Measurements from ENCODE around the gene BATF.

The BATF gene

DNA sequence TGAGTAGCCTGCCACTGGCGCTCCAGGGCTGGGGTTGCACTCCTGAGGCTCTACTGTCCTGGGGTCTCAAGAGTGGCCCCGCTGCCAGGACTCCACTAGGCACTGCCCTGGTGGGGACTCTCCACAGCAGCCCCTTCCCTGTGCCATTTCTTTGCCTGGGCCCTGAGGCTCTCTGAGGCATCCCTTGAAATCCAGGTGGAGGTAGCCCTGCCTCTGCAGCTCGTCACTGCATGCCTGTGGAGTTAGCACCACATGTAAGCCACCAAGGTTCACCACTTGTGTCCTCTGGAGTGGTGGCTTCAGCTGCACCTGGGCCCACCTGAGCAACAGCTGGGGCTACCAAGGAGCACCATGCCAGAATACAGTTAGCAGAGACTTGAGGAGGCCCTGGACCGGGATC lies 39.9 kb upstream of the BATF start:
- DNase-seq (ENCODE audit: extremely low read depth, insufficient read length), result no peak
- Histone ChIP-seq H3K27me3 (replicated peaks; ENCODE audit: control insufficient read depth, insufficient read depth, low read length) (no peaks in the 10 kb centered on the region), H3K4me3 (replicated peaks; ENCODE audit: low read depth, low read length) (no peak overlapping the region), H3K36me3 (ENCODE audit: control insufficient read depth, insufficient read depth, low read length) (no peaks in the 10 kb centered on the region)
- TF ChIP-seq, protein P1, sequence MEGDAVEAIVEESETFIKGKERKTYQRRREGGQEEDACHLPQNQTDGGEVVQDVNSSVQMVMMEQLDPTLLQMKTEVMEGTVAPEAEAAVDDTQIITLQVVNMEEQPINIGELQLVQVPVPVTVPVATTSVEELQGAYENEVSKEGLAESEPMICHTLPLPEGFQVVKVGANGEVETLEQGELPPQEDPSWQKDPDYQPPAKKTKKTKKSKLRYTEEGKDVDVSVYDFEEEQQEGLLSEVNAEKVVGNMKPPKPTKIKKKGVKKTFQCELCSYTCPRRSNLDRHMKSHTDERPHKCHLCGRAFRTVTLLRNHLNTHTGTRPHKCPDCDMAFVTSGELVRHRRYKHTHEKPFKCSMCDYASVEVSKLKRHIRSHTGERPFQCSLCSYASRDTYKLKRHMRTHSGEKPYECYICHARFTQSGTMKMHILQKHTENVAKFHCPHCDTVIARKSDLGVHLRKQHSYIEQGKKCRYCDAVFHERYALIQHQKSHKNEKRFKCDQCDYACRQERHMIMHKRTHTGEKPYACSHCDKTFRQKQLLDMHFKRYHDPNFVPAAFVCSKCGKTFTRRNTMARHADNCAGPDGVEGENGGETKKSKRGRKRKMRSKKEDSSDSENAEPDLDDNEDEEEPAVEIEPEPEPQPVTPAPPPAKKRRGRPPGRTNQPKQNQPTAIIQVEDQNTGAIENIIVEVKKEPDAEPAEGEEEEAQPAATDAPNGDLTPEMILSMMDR (IDR thresholded peaks at IDR 0.05; ENCODE audit: insufficient read depth, low read length, poor library complexity, severe bottlenecking), result no peak

DNA sequence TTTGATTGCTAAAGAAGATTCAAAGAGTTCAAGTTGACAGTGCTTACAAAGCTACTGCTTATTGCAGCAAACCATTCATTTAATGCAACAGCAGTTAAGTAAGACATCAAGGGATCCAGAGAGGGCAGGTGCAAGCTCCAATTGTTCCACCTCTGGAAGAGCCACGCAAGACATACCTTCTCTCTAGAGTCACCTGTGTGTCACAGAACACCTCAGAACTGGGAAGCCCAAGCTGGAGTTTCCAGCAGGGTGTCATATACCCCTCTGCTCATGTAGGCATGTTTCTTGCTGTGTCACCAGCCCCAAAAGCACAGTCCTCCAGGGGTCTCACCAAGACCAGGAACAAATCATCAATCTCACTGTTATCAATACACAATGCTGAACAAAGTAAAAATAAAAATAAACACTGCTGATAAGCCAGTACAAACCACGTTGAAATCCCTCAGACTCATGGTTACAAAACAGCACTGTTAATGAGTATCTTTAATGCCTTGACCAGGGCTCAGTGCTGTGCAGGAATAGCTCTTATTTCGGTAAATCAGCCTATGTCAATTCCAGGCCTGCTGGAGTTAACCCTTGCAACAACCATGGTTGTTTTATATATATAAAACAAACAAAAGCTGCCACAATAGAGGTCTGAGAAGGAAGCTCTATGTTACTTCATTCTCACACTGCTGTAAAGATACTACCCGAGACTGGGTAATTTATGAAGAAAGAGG lies 37.4 kb upstream of the BATF start:
- no peaks in the 10 kb centered on the region for H3K36me3 ChIP-seq (ENCODE audit: control insufficient read depth, insufficient read depth, low read length)
- H3K27me3 ChIP-seq (replicated peaks; ENCODE audit: control insufficient read depth, insufficient read depth, low read length), result no peaks in the 10 kb centered on the region
- TF ChIP-seq, protein P1 (IDR thresholded peaks at IDR 0.05; ENCODE audit: insufficient read depth, low read length, poor library complexity, severe bottlenecking), result no peak
- DNase-seq (ENCODE audit: extremely low read depth, insufficient read length), result no peak
- no peak overlapping the region for H3K4me3 ChIP-seq (replicated peaks; ENCODE audit: low read depth, low read length)

DNA sequence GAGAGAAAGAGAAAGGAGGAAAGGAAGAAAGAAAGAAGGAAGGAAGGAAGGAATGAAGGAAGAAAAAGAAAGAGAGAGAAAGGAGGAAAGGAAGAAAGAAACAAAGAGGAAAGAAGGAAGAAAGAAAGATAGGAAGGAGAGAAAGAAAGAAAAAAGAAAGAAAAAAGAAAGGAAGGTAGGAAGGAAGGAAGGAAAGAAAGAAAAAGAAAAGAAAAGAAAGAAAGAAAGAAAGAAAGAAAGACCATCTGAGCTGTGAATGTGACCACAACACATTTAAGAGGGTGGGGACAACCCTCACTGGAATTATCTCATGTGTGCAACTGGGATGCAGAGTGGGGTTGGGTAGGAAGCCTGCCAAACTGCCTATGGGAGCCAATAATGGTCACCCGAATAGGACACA lies 36.0 kb upstream of the BATF start:
- TF ChIP-seq, protein P1 (IDR thresholded peaks at IDR 0.05; ENCODE audit: insufficient read depth, low read length, poor library complexity, severe bottlenecking), result no peak
- no peaks in the 10 kb centered on the region for H3K27me3 ChIP-seq (replicated peaks; ENCODE audit: control insufficient read depth, insufficient read depth, low read length)
- no peak for DNase-seq (ENCODE audit: extremely low read depth, insufficient read length)
- H3K36me3 ChIP-seq (ENCODE audit: control insufficient read depth, insufficient read depth, low read length), result no peaks in the 10 kb centered on the region
- no peak overlapping the region for H3K4me3 ChIP-seq (replicated peaks; ENCODE audit: low read depth, low read length)

DNA sequence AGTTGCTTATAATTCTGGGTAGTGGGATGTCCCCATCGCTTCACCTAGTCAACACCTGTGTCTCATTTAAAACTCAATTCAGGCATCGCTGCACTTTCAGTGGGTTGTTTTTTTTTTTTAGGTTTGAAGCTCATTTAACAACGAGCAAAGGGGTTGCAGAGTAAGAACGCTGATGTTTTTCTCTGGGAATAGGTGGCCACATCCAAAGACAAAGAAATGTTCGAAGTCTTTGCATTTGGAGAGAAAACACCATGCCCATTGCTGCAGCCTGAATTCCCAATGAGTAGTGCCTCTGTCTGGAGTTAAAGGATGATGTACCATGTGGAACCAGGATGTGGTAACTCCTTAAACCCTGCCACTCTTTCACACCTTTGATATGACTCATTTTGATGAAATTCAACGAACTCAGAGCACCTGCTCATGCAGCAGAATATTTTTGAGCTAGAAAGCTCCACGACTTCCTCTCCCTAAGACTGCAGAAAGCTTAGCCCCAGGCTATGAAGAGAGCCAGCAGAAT lies 35.1 kb upstream of the BATF start:
- Histone ChIP-seq H3K27me3 (replicated peaks; ENCODE audit: control insufficient read depth, insufficient read depth, low read length) (no peaks in the 10 kb centered on the region), H3K4me3 (replicated peaks; ENCODE audit: low read depth, low read length) (no peak overlapping the region), H3K36me3 (ENCODE audit: control insufficient read depth, insufficient read depth, low read length) (no peaks in the 10 kb centered on the region)
- peak; percentile 80 for DNase-seq (ENCODE audit: extremely low read depth, insufficient read length)
- TF ChIP-seq, protein P1 (IDR thresholded peaks at IDR 0.05; ENCODE audit: insufficient read depth, low read length, poor library complexity, severe bottlenecking), result no peak

DNA sequence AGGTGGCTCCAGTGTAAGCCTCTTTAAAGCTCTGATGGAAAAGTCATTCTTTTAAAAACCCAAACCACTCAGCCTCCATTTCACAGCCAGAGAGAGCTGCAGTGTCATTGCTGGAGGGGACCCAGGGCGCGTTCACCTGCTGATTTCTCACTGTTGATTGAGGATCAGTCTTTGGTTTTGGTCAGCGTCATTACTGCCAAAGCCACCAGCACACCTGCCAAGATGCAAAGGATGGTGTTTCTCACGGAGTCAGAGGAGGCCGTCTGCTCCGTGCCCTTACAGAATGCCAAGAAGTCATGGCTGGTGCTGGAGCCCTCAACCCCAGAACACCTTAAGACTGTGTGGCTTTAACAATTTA lies 32.8 kb upstream of the BATF start:
- DNase-seq (ENCODE audit: extremely low read depth, insufficient read length), result peak; percentile 36
- Histone ChIP-seq H3K27me3 (replicated peaks; ENCODE audit: control insufficient read depth, insufficient read depth, low read length) (no peaks in the 10 kb centered on the region), H3K4me3 (replicated peaks; ENCODE audit: low read depth, low read length) (no peak overlapping the region; the same call in 1 of the 2 replicates), H3K36me3 (ENCODE audit: control insufficient read depth, insufficient read depth, low read length) (no peaks in the 10 kb centered on the region)
- TF ChIP-seq, protein P1 (IDR thresholded peaks at IDR 0.05; ENCODE audit: insufficient read depth, low read length, poor library complexity, severe bottlenecking), result no peak
